T-cell (primary cell): ENCODE data around the gene PLAAT4. TPM values are rescaled to one million over a fixed set of nuclear protein-coding genes. Genes with fewer than 3 reads are reported as not detected.

Source experiments
- ATAC-seq, 4 experiments: fragments of 200-7000 bp in 3 of 4; fragments of 150-1000 bp in 1 of 4; cut with Tn5 transposase; replicated peaks in 1 of 4; 1 replicate in 3 of 4; 2 replicates in 1 of 4; pipeline ENCODE4 v1.10.0; 2021; ENCODE audit warnings: moderate library complexity in 3 of 4, mild to moderate bottlenecking in 2 of 4, moderate number of reproducible peaks in 1 of 4
- CTCF ChIA-PET, 2 donors: fragments of 300-600 bp; sonication (Branson Sonifier 250); formaldehyde crosslinking; loops; one replicate each; lab custom pipeline; 2022; ENCODE audit warnings: antibody characterized with exemption in 2 of 2; lab: Charles Lee
- POLR2A ChIA-PET, 2 donors: fragments of 300-600 bp; sonication (Branson Sonifier 250); formaldehyde crosslinking; loops; one replicate each; lab custom pipeline; 2022; ENCODE audit warnings: antibody characterized with exemption in 2 of 2; lab: Charles Lee
- DNase-seq, 35 experiments: peaks; one replicate each; pipeline versions ENCODE4 v3.0.0 to v3.0.0-alpha.2; 2013 to 2023
- H3K27ac ChIP-seq: one replicate; pipeline ENCODE4 v1.5.1; 2013; ENCODE audit warnings: low read length
- H3K27me3 ChIP-seq, 2 experiments: replicated peaks in 1 of 2; 1 replicate in 1 of 2; 2 replicates in 1 of 2; pipeline versions ENCODE4 v1.6.1 to v1.7.0; 2013; ENCODE audit warnings: low read length in 1 of 2, mixed read lengths in 1 of 2; ENCODE audit not compliant: control insufficient read depth in 2 of 2, insufficient read depth in 2 of 2; ENCODE audit errors: extremely low read depth in 1 of 2
- H3K36me3 ChIP-seq, 2 donors: 1 replicate in 1 of 2; 2 replicates in 1 of 2; pipeline versions ENCODE4 v1.6.1 to v1.7.0; 2013; ENCODE audit warnings: low read length in 1 of 2; ENCODE audit not compliant: control insufficient read depth in 2 of 2, insufficient read depth in 1 of 2; ENCODE audit errors: extremely low read depth in 1 of 2
- H3K4me1 ChIP-seq, 2 experiments: 1 replicate in 1 of 2; 2 replicates in 1 of 2; pipeline versions ENCODE4 v1.6.1 to v1.7.0; 2013; ENCODE audit warnings: low read length in 2 of 2, mixed read lengths in 1 of 2; ENCODE audit not compliant: insufficient read depth in 2 of 2, control insufficient read depth in 1 of 2; ENCODE audit errors: extremely low read depth in 1 of 2
- H3K4me3 ChIP-seq, 2 donors: 1 replicate in 1 of 2; 2 replicates in 1 of 2; pipeline versions ENCODE4 v1.5.1 to v1.7.0; 2013; ENCODE audit warnings: mild to moderate bottlenecking in 2 of 2, low read length in 1 of 2, moderate library complexity in 1 of 2; ENCODE audit not compliant: control insufficient read depth in 1 of 2; ENCODE audit errors: extremely low read depth in 1 of 2
- H3K9me3 ChIP-seq: 2 replicates; pipeline ENCODE4 v1.7.0; 2013
- H3K27ac Mint-ChIP-seq, 2 donors: one replicate each; pipeline ENCODE4 v1.8.0; 2020 to 2021; ENCODE audit warnings: mild to moderate bottlenecking in 2 of 2, mixed read lengths in 2 of 2
- H3K27me3 Mint-ChIP-seq, 2 donors: one replicate each; pipeline ENCODE4 v1.8.0; 2021 to 2022; ENCODE audit warnings: mixed read lengths in 2 of 2
- H3K36me3 Mint-ChIP-seq: one replicate; pipeline ENCODE4 v1.8.0; 2021; ENCODE audit warnings: mixed read lengths
- H3K4me1 Mint-ChIP-seq, 3 donors: one replicate each; pipeline ENCODE4 v1.8.0; 2020 to 2022; ENCODE audit warnings: mixed read lengths in 3 of 3, mild to moderate bottlenecking in 1 of 3
- H3K4me3 Mint-ChIP-seq, 3 donors: one replicate each; pipeline ENCODE4 v1.8.0; 2020 to 2022; ENCODE audit warnings: mild to moderate bottlenecking in 3 of 3, mixed read lengths in 3 of 3, moderate library complexity in 3 of 3
- H3K9me3 Mint-ChIP-seq, 3 donors: one replicate each; pipeline ENCODE4 v1.8.0; 2020 to 2022; ENCODE audit warnings: mixed read lengths in 3 of 3
- WGBS: methylation state at CpG from one replicate; pipeline ENCODE4 v1.1.5; 2013; ENCODE audit warnings: missing lambda C conversion rate; ENCODE audit not compliant: insufficient coverage; 5-methylcytosine and 5-hydroxymethylcytosine counted together
- total RNA-seq, 35 experiments: library from RNA in 6 of 35; stranded (reverse) in 6 of 35; fragments of 120-200 nt in 1 of 35; gene quantifications; one replicate each; pipeline versions ENCODE4 v1.2.1 to v1.2.4 and lab custom pipeline; 2013 to 2026

PLAAT4 gene
- total RNA-seq, 5 donors from 2014 or later (not counting 1 experiment from before 2014, with no cell fraction given): 90.2 to 144 (median 126) TPM

GRCh38 chr11:63556404-63557013 is 19.9 kb downstream of the PLAAT4 start:
- no peak overlapping the region for H3K4me3 Mint-ChIP-seq
- no peak for DNase-seq
- no peaks in the 10 kb centered on the region for H3K27me3 Mint-ChIP-seq
- no peak for ATAC-seq
- POLR2A ChIA-PET: no interaction called here
- Histone ChIP-seq H3K27ac (no peak overlapping the region), H3K9me3 (no peaks in the 10 kb centered on the region), H3K36me3 (no peaks in the 10 kb centered on the region), H3K27me3 (no peaks in the 10 kb centered on the region), H3K4me1 (peaks cover 34 to 60% of the 10 kb centered on the region in 2 experiments), H3K4me3 (no peak overlapping the region)
- H3K36me3 Mint-ChIP-seq: no peaks in the 10 kb centered on the region
- WGBS: 82% methylated on average over 3 of the region's 7 CpGs
- H3K9me3 Mint-ChIP-seq: no peaks in the 10 kb centered on the region
- peak overlapping the region; percentile 11 to 43 for H3K27ac Mint-ChIP-seq
- CTCF ChIA-PET: no interaction called here
- H3K4me1 Mint-ChIP-seq: peaks cover 72 to 74% (median 73%) of the 10 kb centered on the region in 3 donors

GRCh38 chr11:63557570-63557969 is 21.0 kb downstream of the PLAAT4 start:
- Mint-ChIP-seq H3K27ac (peak overlapping the region in 1 of 2 donors; percentile 57), H3K4me1 (peaks cover 61 to 70% (median 69%) of the 10 kb centered on the region in 3 donors), H3K36me3 (no peaks in the 10 kb centered on the region), H3K27me3 (no peaks in the 10 kb centered on the region), H3K9me3 (no peaks in the 10 kb centered on the region), H3K4me3 (no peak overlapping the region)
- no peak for ATAC-seq
- Histone ChIP-seq H3K27me3 (no peaks in the 10 kb centered on the region), H3K36me3 (no peaks in the 10 kb centered on the region), H3K27ac (no peak overlapping the region), H3K4me1 (peaks cover 33 to 51% of the 10 kb centered on the region in 2 experiments), H3K4me3 (no peak overlapping the region), H3K9me3 (no peaks in the 10 kb centered on the region)
- DNase-seq: no peak
- CTCF ChIA-PET: no interaction called here
- 93% methylated on average over 6 of the region's 7 CpGs for WGBS
- POLR2A ChIA-PET: no interaction called here

GRCh38 chr11:63558459-63559157 is 22.0 kb downstream of the PLAAT4 start:
- Mint-ChIP-seq H3K27me3 (no peaks in the 10 kb centered on the region), H3K36me3 (no peaks in the 10 kb centered on the region), H3K4me1 (peaks cover 55 to 64% (median 63%) of the 10 kb centered on the region in 3 donors), H3K4me3 (no peak overlapping the region), H3K27ac (peak overlapping the region; percentile 5 to 28), H3K9me3 (no peaks in the 10 kb centered on the region)
- H3K27ac ChIP-seq: no peak overlapping the region
- ATAC-seq: no peak
- ChIA-PET CTCF (no interaction called here), POLR2A (interaction anchor here in 1 of 2 donors (0.5 kb wide), 1 partner anchor 232 kb away, joined by 5 read pairs; no protein-coding TSS in a partner anchor)
- H3K9me3 ChIP-seq: no peaks in the 10 kb centered on the region
- peaks cover 25 to 44% of the 10 kb centered on the region in 2 experiments for H3K4me1 ChIP-seq
- 100% methylated on average over 5 of the region's 7 CpGs for WGBS
- H3K36me3 ChIP-seq: no peaks in the 10 kb centered on the region
- no peak for DNase-seq
- H3K4me3 ChIP-seq: no peak overlapping the region
- no peaks in the 10 kb centered on the region for H3K27me3 ChIP-seq

- no peaks in the 10 kb centered on the region for H3K9me3 ChIP-seq
- Mint-ChIP-seq H3K27ac (peak overlapping the region; percentile 75 to 90), H3K9me3 (no peaks in the 10 kb centered on the region), H3K4me3 (peak overlapping the region in 2 of 3 donors; percentile 3 to 67), H3K4me1 (peaks cover 54 to 65% (median 61%) of the 10 kb centered on the region in 3 donors), H3K27me3 (no peaks in the 10 kb centered on the region), H3K36me3 (no peaks in the 10 kb centered on the region)
- POLR2A ChIA-PET: interaction anchor here (0.6 kb wide), 2 partner anchors 61 to 732 kb away, joined by 3 read pairs; no protein-coding TSS in a partner anchor
- peak in 26 of 35 experiments; percentile 24 to 65 (median 46) for DNase-seq
- peak overlapping the region; percentile 5 for H3K27ac ChIP-seq
- CTCF ChIA-PET: interaction anchor here in 1 of 2 donors (1.0 to 1.6 kb wide), 2 partner anchors 23 to 31 kb away, joined by 3 read pairs; no protein-coding TSS in a partner anchor
- H3K4me3 ChIP-seq: peak overlapping the region in 1 of 2 donors; percentile 5
- peaks cover 27 to 49% of the 10 kb centered on the region in 2 experiments for H3K4me1 ChIP-seq
- WGBS: 100% methylated on average over 1 of the region's 7 CpGs
- H3K27me3 ChIP-seq: no peaks in the 10 kb centered on the region
- ATAC-seq: peak; percentile 79 to 93 (median 91)
- H3K36me3 ChIP-seq: no peaks in the 10 kb centered on the region
These were observed 24.0 kb downstream of the PLAAT4 start for GRCh38 chr11:63560506-63561180.

GRCh38 chr11:63563201-63564055 is 26.8 kb downstream of the PLAAT4 start, which contains the start of gene PLAAT2:
Gene PLAAT2, minus strand, starts transcription at chr11:63563379. Its CDS starts 55 bp downstream, at chr11:63563324.
- no peak for ATAC-seq
- Histone ChIP-seq H3K27me3 (no peaks in the 10 kb centered on the region), H3K36me3 (no peaks in the 10 kb centered on the region), H3K4me1 (peaks cover 32 to 73% of the 10 kb centered on the region in 2 experiments), H3K27ac (no peak within 1 kb of the TSS), H3K9me3 (no peaks in the 10 kb centered on the region), H3K4me3 (no peak within 1 kb of the TSS)
- H3K27ac Mint-ChIP-seq: no peak within 1 kb of the TSS
- DNase-seq: no peak
- no peak within 1 kb of the TSS for H3K4me3 Mint-ChIP-seq
- no peaks in the 10 kb centered on the region for H3K27me3 Mint-ChIP-seq
- no peaks in the 10 kb centered on the region for H3K36me3 Mint-ChIP-seq
- H3K4me1 Mint-ChIP-seq: peaks cover 59 to 72% (median 64%) of the 10 kb centered on the region in 3 donors
- no peaks in the 10 kb centered on the region for H3K9me3 Mint-ChIP-seq
- WGBS: 98% methylated on average over 7 of the region's 13 CpGs
- CTCF ChIA-PET: interaction anchor here (0.5 to 1.2 kb wide), 2 partner anchors 75 to 351 kb away, joined by 4 to 7 read pairs; no protein-coding TSS in a partner anchor
- POLR2A ChIA-PET: interaction anchor here in 1 of 2 donors (0.6 to 1.2 kb wide), 3 partner anchors 12 to 92 kb away, joined by 3 to 9 read pairs (median 3); partner anchors contain the start of gene PLAAT4
